OCI-LY3 (cell line): Measurements from ENCODE around the gene BPIFB3.

Experiments
- H2AFZ ChIP-seq: fragments of 200-600, 300-600 bp; shearing (Covaris generic); 2 replicates; pipeline ENCODE4 v1.6.0; 2014; ENCODE audit warnings: antibody characterized with exemption, low read depth, low read length
- H3K27ac ChIP-seq: fragments of 200-600, 300-600 bp; sonication (generic); 2 replicates; pipeline ENCODE4 v1.5.1; 2014; ENCODE audit warnings: mild to moderate bottlenecking, low read length, moderate library complexity, mixed read lengths
- H3K27me3 ChIP-seq: fragments of 200-600, 300-600 bp; sonication (generic); 2 replicates; pipeline ENCODE4 v1.6.1; 2014; ENCODE audit warnings: low read depth, low read length, mixed read lengths
- H3K36me3 ChIP-seq: fragments of 200-600, 300-600 bp; sonication (generic); replicated peaks from 2 replicates; pipeline ENCODE3; 2014; ENCODE audit warnings: low read depth, low read length, mixed read lengths
- H3K4me1 ChIP-seq: fragments of 300-600, 200-600 bp; sonication (generic); 2 replicates; pipeline ENCODE4 v1.6.1; 2014; ENCODE audit warnings: low read length, mixed read lengths
- H3K4me2 ChIP-seq: fragments of 200-600, 300-600 bp; sonication (generic); 2 replicates; pipeline ENCODE4 v1.6.1; 2014; ENCODE audit warnings: low read length, mixed read lengths
- H3K4me3 ChIP-seq: fragments of 300-600, 200-600 bp; sonication (generic); 2 replicates; pipeline ENCODE4 v1.5.1; 2014; ENCODE audit warnings: antibody characterized with exemption, mild to moderate bottlenecking, low read length, moderate library complexity
- H3K79me2 ChIP-seq: fragments of 300-600, 200-600 bp; shearing (Covaris generic); 2 replicates; pipeline ENCODE4 v1.6.1; 2014; ENCODE audit warnings: mild to moderate bottlenecking, low read length, mixed read lengths
- H3K9ac ChIP-seq: fragments of 300-600, 200-600 bp; shearing (Covaris generic); 2 replicates; pipeline ENCODE4 v1.6.0; 2014; ENCODE audit warnings: mild to moderate bottlenecking, low read length, moderate library complexity
- H3K9me3 ChIP-seq: fragments of 200-600, 300-600 bp; shearing (Covaris generic); 2 replicates; pipeline ENCODE4 v1.6.1; 2014; ENCODE audit warnings: low read length, mixed read lengths; ENCODE audit not compliant: insufficient read depth
- H4K20me1 ChIP-seq: fragments of 200-600, 300-600 bp; sonication (generic); 2 replicates; pipeline ENCODE4 v1.6.1; 2016; ENCODE audit warnings: low read length, mixed read lengths; ENCODE audit not compliant: insufficient read depth
- CTCF ChIP-seq: fragments of 200-600, 300-600 bp; sonication (generic); IDR thresholded peaks from 2 replicates; pipeline ENCODE4 v1.5.1; 2014; ENCODE audit warnings: antibody characterized with exemption, low read length, low read depth
- EZH2phosphoT487 ChIP-seq: fragments of 200-600 bp; shearing (Covaris generic); IDR thresholded peaks from 2 replicates; pipeline ENCODE4 v1.6.1; 2018; ENCODE audit warnings: antibody characterized with exemption, mixed run types, low read depth

The BPIFB3 gene

GRCh38 chr20:33083544-33084340 lies 30.0 kb downstream of the BPIFB3 start:
- Histone ChIP-seq H3K9ac (no peak overlapping the region), H3K27me3 (peaks cover 11% of the 10 kb centered on the region), H2AFZ (no peak overlapping the region), H3K9me3 (no peaks in the 10 kb centered on the region), H3K4me2 (no peak overlapping the region), H3K36me3 (no peaks in the 10 kb centered on the region), H3K27ac (no peak overlapping the region), H3K4me3 (no peak overlapping the region), H3K4me1 (no peaks in the 10 kb centered on the region), H3K79me2 (no peaks in the 10 kb centered on the region), H4K20me1 (no peaks in the 10 kb centered on the region)
- TF ChIP-seq CTCF (no peak), EZH2phosphoT487 (no peak)

GRCh38 chr20:33084722-33085121 lies 31.0 kb downstream of the BPIFB3 start:
- no peaks in the 10 kb centered on the region for H3K9me3 ChIP-seq
- peaks cover 11% of the 10 kb centered on the region for H3K27me3 ChIP-seq
- H2AFZ ChIP-seq, result no peak overlapping the region
- H3K4me1 ChIP-seq, result no peaks in the 10 kb centered on the region
- H3K9ac ChIP-seq, result no peak overlapping the region
- H3K4me3 ChIP-seq, result no peak overlapping the region
- no peak overlapping the region for H3K27ac ChIP-seq
- no peak overlapping the region for H3K4me2 ChIP-seq
- no peaks in the 10 kb centered on the region for H3K79me2 ChIP-seq
- TF ChIP-seq CTCF, result no peak
- no peak for TF ChIP-seq EZH2phosphoT487
- H4K20me1 ChIP-seq, result no peaks in the 10 kb centered on the region
- H3K36me3 ChIP-seq, result no peaks in the 10 kb centered on the region

DNA sequence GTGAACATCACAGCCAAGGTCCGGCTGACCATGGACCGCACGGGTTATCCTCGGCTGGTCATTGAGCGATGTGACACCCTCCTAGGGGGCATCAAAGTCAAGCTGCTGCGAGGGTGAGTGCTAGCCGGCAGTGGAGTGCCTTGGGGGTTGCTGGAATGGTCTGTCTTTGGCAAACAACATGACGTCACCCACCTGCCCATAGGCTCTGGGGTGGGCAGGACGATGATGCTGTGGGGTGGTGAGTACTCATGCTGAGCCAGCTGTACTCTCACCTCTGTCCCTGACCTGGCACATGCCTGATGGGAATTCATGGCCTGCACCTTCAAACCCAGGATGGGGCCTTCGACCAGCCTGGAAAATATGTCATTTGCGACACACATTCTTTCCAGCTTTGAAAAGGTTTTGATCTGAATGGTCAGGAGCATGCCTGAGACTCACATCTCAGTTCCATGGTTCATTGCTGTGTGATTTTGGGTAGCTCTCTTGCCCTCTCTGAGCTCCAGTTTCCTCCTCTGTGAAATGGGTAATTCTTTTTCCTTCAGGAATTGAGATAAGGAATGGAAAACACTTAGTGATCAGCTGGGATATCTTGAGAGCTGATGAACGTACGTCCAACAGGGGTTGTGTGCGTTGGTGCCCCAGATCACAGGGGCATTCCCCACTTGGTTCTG lies 32.5 kb downstream of the BPIFB3 start:
- 0 out of 2 replicates have a peak, but pooled peaks cover 2% of the 10 kb centered on the region for H3K27me3 ChIP-seq

More for the DNA sequence above, 32.5 kb downstream of the BPIFB3 start:
- Histone ChIP-seq H3K27ac (no peak overlapping the region), H3K9ac (no peak overlapping the region), H3K4me2 (no peak overlapping the region), H2AFZ (no peak overlapping the region), H3K79me2 (no peaks in the 10 kb centered on the region), H3K9me3 (no peaks in the 10 kb centered on the region), H3K36me3 (no peaks in the 10 kb centered on the region), H4K20me1 (no peaks in the 10 kb centered on the region), H3K4me1 (no peaks in the 10 kb centered on the region), H3K4me3 (no peak overlapping the region)
- TF ChIP-seq EZH2phosphoT487, result no peak
- no peak for TF ChIP-seq CTCF
